ENCODE data around the gene TNNC2. TPM values are rescaled to one million over a fixed set of nuclear protein-coding genes. Genes with fewer than 3 reads are reported as not detected.
A peak's percentile ranks its signal among the peaks of the same experiment; 100 is the strongest.

TNNC2 gene
- total and polyA plus RNA-seq, 9 of the 15 experiments (the other 6 are each of a cell fraction or from before 2014, with no cell fraction given): not detected

- TF ChIP-seq ETV6 (IDR thresholded peaks at IDR 0.05; ENCODE audit: borderline replicate concordance in 1 of 2, low read depth in 2 of 2, low read length in 1 of 2): no peak
- TF ChIP-seq ETV6 (CRISPR knock-in tag; IDR thresholded peaks at IDR 0.05; ENCODE audit: borderline replicate concordance): no peak
- peak; percentile 48 for TF ChIP-seq TCF3 (CRISPR knock-in tag; IDR thresholded peaks at IDR 0.05)
- no peak for TF ChIP-seq ZNF143 (CRISPR knock-in tag; IDR thresholded peaks at IDR 0.05)
- no peak for TF ChIP-seq ARID3B (CRISPR knock-in tag; IDR thresholded peaks at IDR 0.05; ENCODE audit: borderline replicate concordance)
- 0 out of 2 replicates have a peak, but pooled peaks have one; percentile 13 for TF ChIP-seq TEAD4 (IDR thresholded peaks at IDR 0.05; ENCODE audit: low read length)
- TF ChIP-seq TEAD4 (CRISPR knock-in tag; IDR thresholded peaks at IDR 0.05; ENCODE audit: borderline replicate concordance): no peak
- TF ChIP-seq HINFP (tag; conservative IDR thresholded peaks at IDR 0.05; ENCODE audit: low read depth): no peak
- TF ChIP-seq GABPB2 (CRISPR knock-in tag; conservative IDR thresholded peaks at IDR 0.05): no peak
- TF ChIP-seq SMARCA4 (IDR thresholded peaks at IDR 0.05): no peak; the same call in 1 of the 2 replicates
- no peak for TF ChIP-seq TSHZ1 (CRISPR knock-in tag; IDR thresholded peaks at IDR 0.05)
- no peak for TF ChIP-seq CREBBP (IDR thresholded peaks at IDR 0.05; ENCODE audit: low read depth, low read length)
- no peak for TF ChIP-seq HMG20B (CRISPR knock-in tag; IDR thresholded peaks at IDR 0.05)
- TF ChIP-seq NFIC (IDR thresholded peaks at IDR 0.05): 0 out of 2 replicates have a peak, but pooled peaks have one; percentile 6
- 0 out of 2 replicates have a peak, but pooled peaks have one; percentile 6 for TF ChIP-seq ZNF316 (IDR thresholded peaks at IDR 0.05)
- no peak for TF ChIP-seq SMAD3 (CRISPR knock-in tag; conservative IDR thresholded peaks at IDR 0.05)
- no peak for TF ChIP-seq ELF2 (CRISPR knock-in tag; IDR thresholded peaks at IDR 0.05)
- TF ChIP-seq BMI1 (IDR thresholded peaks at IDR 0.05; ENCODE audit: low read length): no peak
- peak; percentile 40; the same call in 1 of the 2 replicates for TF ChIP-seq EP300 (IDR thresholded peaks at IDR 0.05; ENCODE audit: low read length)
Measured at GRCh38 chr20:45873409-45874103, 46.4 kb upstream of the TNNC2 start (continued).

Data from K562 (cell line).